ENCODE measurements around the gene OR6B2. TPM values are rescaled to one million over a fixed set of nuclear protein-coding genes. Genes with fewer than 3 reads are reported as not detected.

Gene OR6B2
- total and polyA plus RNA-seq, 2 experiments from 2014 or later, result not detected

- Histone ChIP-seq H3K27me3 (peaks cover 47% of the 10 kb centered on the region), H3K36me3 (replicated peaks; ENCODE audit: insufficient read depth, low read depth) (no peaks in the 10 kb centered on the region), H3K4me2 (no peak overlapping the region), H3K9me3 (ENCODE audit: low read depth) (no peaks in the 10 kb centered on the region), H2AFZ (no peak overlapping the region), H3K27ac (no peak overlapping the region), H3K4me1 (ENCODE audit: insufficient read depth) (no peaks in the 10 kb centered on the region), H3K79me2 (no peaks in the 10 kb centered on the region), H3K9me2 (replicated peaks; ENCODE audit: insufficient read depth) (no peaks in the 10 kb centered on the region), H3K4me3 (no peak overlapping the region), H4K20me1 (ENCODE audit: insufficient read depth, poor library complexity, severe bottlenecking) (no peaks in the 10 kb centered on the region)
- DNase-seq (ENCODE audit: low spot score), result no peak
- no peak for TF ChIP-seq EZH2phosphoT487 (IDR thresholded peaks at IDR 0.05; ENCODE audit: low read depth, severe bottlenecking, unreplicated experiment)
- no peak for TF ChIP-seq CTCF (IDR thresholded peaks at IDR 0.05; ENCODE audit: poor library complexity)
- TF ChIP-seq EZH2 (IDR thresholded peaks at IDR 0.05; ENCODE audit: borderline replicate concordance), result no peak
- 88% methylated on average over 11 of the region's 11 CpGs for WGBS (ENCODE audit: low lambda C conversion rate, missing lambda C conversion rate)
Observed at GRCh38 chr2:240056678-240057077, 26.4 kb upstream of the OR6B2 start.

GRCh38 chr2:240055177-240055917 lies 25.1 kb upstream of the OR6B2 start:
- H3K9me2 ChIP-seq (replicated peaks; ENCODE audit: insufficient read depth), result no peaks in the 10 kb centered on the region
- H3K4me1 ChIP-seq (ENCODE audit: insufficient read depth), result no peaks in the 10 kb centered on the region
- H2AFZ ChIP-seq, result no peak overlapping the region
- H3K9me3 ChIP-seq (ENCODE audit: low read depth), result no peaks in the 10 kb centered on the region
- H4K20me1 ChIP-seq (ENCODE audit: insufficient read depth, poor library complexity, severe bottlenecking), result no peaks in the 10 kb centered on the region
- no peak overlapping the region for H3K27ac ChIP-seq
- no peaks in the 10 kb centered on the region for H3K79me2 ChIP-seq
- no peak for DNase-seq (ENCODE audit: low spot score)
- H3K4me2 ChIP-seq, result no peak overlapping the region
- no peaks in the 10 kb centered on the region for H3K36me3 ChIP-seq (replicated peaks; ENCODE audit: insufficient read depth, low read depth)
- 60% methylated on average over 12 of the region's 13 CpGs for WGBS (ENCODE audit: low lambda C conversion rate, missing lambda C conversion rate)
- peaks cover 59% of the 10 kb centered on the region for H3K27me3 ChIP-seq
- H3K4me3 ChIP-seq, result no peak overlapping the region
- no peak for TF ChIP-seq CTCF (IDR thresholded peaks at IDR 0.05; ENCODE audit: poor library complexity)

GRCh38 chr2:240053173-240054155 lies 23.2 kb upstream of the OR6B2 start, which contains the start of gene OR6B3:
TSS of gene OR6B3 (minus strand) at chr2:240053521.
- Histone ChIP-seq H2AFZ (no peak within 1 kb of the TSS), H3K79me2 (no peaks in the 10 kb centered on the region), H3K36me3 (replicated peaks; ENCODE audit: insufficient read depth, low read depth) (no peaks in the 10 kb centered on the region), H3K4me1 (ENCODE audit: insufficient read depth) (no peaks in the 10 kb centered on the region), H3K9me3 (ENCODE audit: low read depth) (no peaks in the 10 kb centered on the region), H4K20me1 (ENCODE audit: insufficient read depth, poor library complexity, severe bottlenecking) (no peaks in the 10 kb centered on the region), H3K4me2 (no peak within 1 kb of the TSS), H3K27me3 (peaks cover 66% of the 10 kb centered on the region), H3K4me3 (no peak within 1 kb of the TSS), H3K9me2 (replicated peaks; ENCODE audit: insufficient read depth) (no peaks in the 10 kb centered on the region), H3K27ac (no peak within 1 kb of the TSS)
- DNase-seq (ENCODE audit: low spot score), result no peak
- TF ChIP-seq EZH2 (IDR thresholded peaks at IDR 0.05; ENCODE audit: borderline replicate concordance) (no peak), EZH2phosphoT487 (IDR thresholded peaks at IDR 0.05; ENCODE audit: low read depth, severe bottlenecking, unreplicated experiment) (no peak), CTCF (IDR thresholded peaks at IDR 0.05; ENCODE audit: poor library complexity) (no peak)
- 78% methylated on average over 22 of the region's 28 CpGs for WGBS (ENCODE audit: low lambda C conversion rate, missing lambda C conversion rate)
